B cell (primary cell): ENCODE measurements around the gene ADCY1. TPM values are rescaled to one million over a fixed set of nuclear protein-coding genes. Genes with fewer than 3 reads are reported as not detected.

Source experiments
- ATAC-seq: fragments of 200-7000 bp; cut with Tn5 transposase; one replicate; pipeline ENCODE4 v1.10.0; 2021; ENCODE audit warnings: low read depth, mild to moderate bottlenecking, moderate number of reproducible peaks, moderate library complexity
- CTCF ChIA-PET: fragments of 350-600 bp; sonication (Branson Sonifier 250); formaldehyde crosslinking; loops from one replicate; lab custom pipeline; 2021; ENCODE audit warnings: antibody characterized with exemption, inconsistent platforms; lab: Charles Lee
- POLR2A ChIA-PET: fragments of 350-600 bp; sonication (Branson Sonifier 250); formaldehyde crosslinking; loops from one replicate; lab custom pipeline; 2021; ENCODE audit warnings: antibody characterized with exemption; lab: Charles Lee
- DNase-seq: peaks from one replicate; pipeline ENCODE4 v3.0.0; 2013
- H2AFZ ChIP-seq: 2 replicates; pipeline ENCODE4 v1.6.1; 2012; ENCODE audit warnings: mild to moderate bottlenecking, low read depth, low read length; ENCODE audit not compliant: insufficient read depth, poor library complexity, severe bottlenecking
- H3K27ac ChIP-seq, 2 donors: 1 replicate in 1 of 2; 2 replicates in 1 of 2; pipeline ENCODE4 v1.5.1; 2012 to 2013; ENCODE audit warnings: low read length in 2 of 2, mild to moderate bottlenecking in 2 of 2, moderate library complexity in 1 of 2
- H3K27me3 ChIP-seq, 4 experiments: fragments of 200-600 bp in 1 of 4; sonication (generic) in 1 of 4; replicated peaks in 1 of 4; 1 replicate in 2 of 4; 2 replicates in 2 of 4; pipeline versions ENCODE4 v1.6.1 to v1.7.0; 2013 to 2016; ENCODE audit warnings: low read length in 3 of 4, mild to moderate bottlenecking in 2 of 4, mixed read lengths in 1 of 4, moderate library complexity in 1 of 4; ENCODE audit not compliant: insufficient read depth in 4 of 4, control insufficient read depth in 3 of 4; ENCODE audit errors: control extremely low read depth in 1 of 4
- H3K36me3 ChIP-seq, 2 experiments: replicated peaks in 1 of 2; 1 replicate in 1 of 2; 2 replicates in 1 of 2; pipeline versions ENCODE4 v1.6.1 to v1.7.1; 2013; ENCODE audit warnings: low read length in 1 of 2; ENCODE audit not compliant: insufficient read depth in 2 of 2, control insufficient read depth in 1 of 2; ENCODE audit errors: control extremely low read depth in 1 of 2, extremely low read depth in 1 of 2
- H3K4me1 ChIP-seq, 2 donors: fragments of 200-600 bp in 1 of 2; sonication (generic) in 1 of 2; 1 replicate in 1 of 2; 2 replicates in 1 of 2; pipeline versions ENCODE4 v1.5.1 to v1.6.1; 2013 to 2017; ENCODE audit warnings: low read length in 2 of 2; ENCODE audit not compliant: control insufficient read depth in 2 of 2, insufficient read depth in 2 of 2
- H3K4me2 ChIP-seq: replicated peaks from 2 replicates; pipeline ENCODE3; 2012; ENCODE audit warnings: mild to moderate bottlenecking, low read depth, low read length; ENCODE audit not compliant: poor library complexity, severe bottlenecking
- H3K4me3 ChIP-seq, 5 experiments: fragments of 200-600 bp in 1 of 5; sonication (generic) in 1 of 5; 1 replicate in 3 of 5; 2 replicates in 2 of 5; pipeline versions ENCODE4 v1.5.1 to v1.7.0; 2011 to 2016; ENCODE audit warnings: low read length in 4 of 5, mild to moderate bottlenecking in 4 of 5, low read depth in 2 of 5, control low read depth in 1 of 5, moderate library complexity in 1 of 5; ENCODE audit not compliant: insufficient read depth in 1 of 5; ENCODE audit errors: control extremely low read depth in 1 of 5, extremely low read depth in 1 of 5
- H3K79me2 ChIP-seq: fragments of 200-600 bp; sonication (generic); one replicate; pipeline ENCODE4 v1.6.0; 2016; ENCODE audit warnings: low read length; ENCODE audit not compliant: control insufficient read depth, insufficient read depth
- H3K9ac ChIP-seq: fragments of 200-600 bp; sonication (generic); 2 replicates; pipeline ENCODE4 v1.6.1; 2017; ENCODE audit warnings: mild to moderate bottlenecking, low read length, moderate library complexity
- H3K9me3 ChIP-seq, 3 donors: one replicate each; pipeline versions ENCODE4 v1.6.1 to v1.7.1; 2013; ENCODE audit warnings: low read length in 2 of 3; ENCODE audit not compliant: control insufficient read depth in 2 of 3, insufficient read depth in 1 of 3; ENCODE audit errors: control extremely low read depth in 1 of 3
- H4K20me1 ChIP-seq: 2 replicates; pipeline ENCODE4 v1.6.0; 2012; ENCODE audit warnings: mild to moderate bottlenecking, low read length; ENCODE audit not compliant: insufficient read depth, control insufficient read depth, poor library complexity, severe bottlenecking
- H3K27ac Mint-ChIP-seq: one replicate; pipeline ENCODE4 v1.8.0; 2021; ENCODE audit warnings: mixed read lengths
- H3K27me3 Mint-ChIP-seq: one replicate; pipeline ENCODE4 v1.8.0; 2021; ENCODE audit warnings: mixed read lengths
- H3K4me1 Mint-ChIP-seq: one replicate; pipeline ENCODE4 v1.8.0; 2021; ENCODE audit warnings: mixed read lengths
- H3K4me3 Mint-ChIP-seq: one replicate; pipeline ENCODE4 v1.8.0; 2021; ENCODE audit warnings: mixed read lengths
- H3K9me3 Mint-ChIP-seq: one replicate; pipeline ENCODE4 v1.8.0; 2022; ENCODE audit warnings: mixed read lengths; ENCODE audit not compliant: insufficient read depth
- EZH2 ChIP-seq: IDR thresholded peaks from 2 replicates; pipeline ENCODE4 v1.6.1; 2012; ENCODE audit warnings: borderline replicate concordance, low read depth, mild to moderate bottlenecking, moderate library complexity, low read length; ENCODE audit not compliant: insufficient read depth, poor library complexity, severe bottlenecking
- WGBS: methylation state at CpG from one replicate; pipeline ENCODE4 v1.1.5; 2013; ENCODE audit warnings: missing lambda C conversion rate; ENCODE audit not compliant: insufficient coverage; 5-methylcytosine and 5-hydroxymethylcytosine counted together
- intact Hi-C: fragments of 100-400 bp; cut with micrococcal nuclease; formaldehyde crosslinking; loops from one replicate; pipeline ENCODE4 v1.10.0; 2022
- polyA plus RNA-seq: library from polyadenylated mRNA; depleted of rRNA; stranded (reverse); fragments of >200 nt; gene quantifications from 2 replicates; pipeline ENCODE4 v1.2.3, GENCODE V29; 2012
- total RNA-seq, 2 donors: library from RNA; stranded (reverse); fragments of 120-200 nt in 1 of 2; gene quantifications; 1 replicate in 1 of 2; 2 replicates in 1 of 2; pipeline versions ENCODE4 v1.2.3 to v1.2.4, GENCODE V29; 2013 to 2022
- TF ChIP-seq, protein P1 (sequence below): fragments of 200-600 bp; IDR thresholded peaks from one replicate; pipeline ENCODE4 v1.8.0; 2022; ENCODE audit warnings: antibody characterized with exemption, mild to moderate bottlenecking

The ADCY1 gene
- total and polyA plus RNA-seq, 2 donors (not counting 1 experiment from before 2014, with no cell fraction given) = 0.05 to 0.12 TPM

DNA sequence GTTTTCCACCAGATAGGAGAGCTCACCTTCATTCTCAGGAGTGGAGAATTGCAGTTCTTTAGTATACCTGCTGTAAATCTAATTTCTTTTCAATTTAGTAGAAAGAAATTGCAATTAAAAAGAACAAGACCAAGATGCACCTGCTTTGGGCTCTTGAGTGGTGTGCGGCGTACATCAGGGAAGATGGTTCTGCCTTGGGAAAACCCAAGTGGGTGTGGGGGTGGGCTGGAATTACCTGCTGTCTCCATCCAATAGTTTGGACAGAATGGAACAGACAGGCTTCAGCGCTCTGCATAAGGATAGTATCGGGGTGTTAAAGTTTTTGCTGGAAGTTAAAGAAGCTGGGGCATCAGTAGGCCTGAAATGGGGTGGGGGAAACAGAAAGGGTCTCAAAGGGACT lies 7.2 kb upstream of the ADCY1 start:
- DNase-seq (no peak), ATAC-seq (no peak)
- Mint-ChIP-seq H3K27ac (no peak overlapping the region), H3K27me3 (peaks cover 24% of the 10 kb centered on the region), H3K9me3 (no peaks in the 10 kb centered on the region), H3K4me3 (no peak overlapping the region), H3K4me1 (no peaks in the 10 kb centered on the region)
- no peaks in the 10 kb centered on the region for H3K36me3 ChIP-seq
- H3K27ac ChIP-seq = no peak overlapping the region
- H3K4me1 ChIP-seq = no peaks in the 10 kb centered on the region
- H3K9ac ChIP-seq = no peak overlapping the region
- H2AFZ ChIP-seq = no peak overlapping the region
- no peaks in the 10 kb centered on the region for H3K79me2 ChIP-seq
- H3K9me3 ChIP-seq = peaks cover 0 to 10% (median 0%) of the 10 kb centered on the region in 3 donors
- no peak overlapping the region for H3K4me2 ChIP-seq
- intact Hi-C loops = no loop called here
- ChIA-PET CTCF (no interaction called here), POLR2A (no interaction called here)
- H4K20me1 ChIP-seq = no peaks in the 10 kb centered on the region
- H3K4me3 ChIP-seq = no peak overlapping the region
- TF ChIP-seq, protein P1, sequence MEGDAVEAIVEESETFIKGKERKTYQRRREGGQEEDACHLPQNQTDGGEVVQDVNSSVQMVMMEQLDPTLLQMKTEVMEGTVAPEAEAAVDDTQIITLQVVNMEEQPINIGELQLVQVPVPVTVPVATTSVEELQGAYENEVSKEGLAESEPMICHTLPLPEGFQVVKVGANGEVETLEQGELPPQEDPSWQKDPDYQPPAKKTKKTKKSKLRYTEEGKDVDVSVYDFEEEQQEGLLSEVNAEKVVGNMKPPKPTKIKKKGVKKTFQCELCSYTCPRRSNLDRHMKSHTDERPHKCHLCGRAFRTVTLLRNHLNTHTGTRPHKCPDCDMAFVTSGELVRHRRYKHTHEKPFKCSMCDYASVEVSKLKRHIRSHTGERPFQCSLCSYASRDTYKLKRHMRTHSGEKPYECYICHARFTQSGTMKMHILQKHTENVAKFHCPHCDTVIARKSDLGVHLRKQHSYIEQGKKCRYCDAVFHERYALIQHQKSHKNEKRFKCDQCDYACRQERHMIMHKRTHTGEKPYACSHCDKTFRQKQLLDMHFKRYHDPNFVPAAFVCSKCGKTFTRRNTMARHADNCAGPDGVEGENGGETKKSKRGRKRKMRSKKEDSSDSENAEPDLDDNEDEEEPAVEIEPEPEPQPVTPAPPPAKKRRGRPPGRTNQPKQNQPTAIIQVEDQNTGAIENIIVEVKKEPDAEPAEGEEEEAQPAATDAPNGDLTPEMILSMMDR = no peak
- no peak for TF ChIP-seq EZH2
- 95% methylated on average over 4 of the region's 4 CpGs for WGBS
- peaks cover 0 to 7% (median 0%) of the 10 kb centered on the region in 4 experiments for H3K27me3 ChIP-seq

DNA sequence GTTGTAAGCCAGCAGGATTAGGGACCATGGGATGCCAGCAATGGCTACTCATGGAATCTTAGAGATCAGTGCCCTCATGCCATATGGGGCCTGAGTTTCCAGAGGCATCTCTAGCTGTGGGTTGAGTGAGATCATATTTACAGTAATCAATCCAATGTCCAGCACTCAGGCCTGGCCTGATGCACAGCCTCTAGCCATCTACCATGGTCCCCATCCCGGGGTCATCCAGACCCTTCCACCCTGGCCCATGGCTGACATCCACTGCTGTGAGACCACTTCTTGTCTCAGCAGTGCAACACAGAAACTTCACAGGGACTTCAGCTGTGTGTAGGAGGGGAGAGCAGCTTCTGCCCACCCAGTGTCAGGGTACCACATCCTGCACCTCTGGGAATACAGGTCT lies 6.5 kb upstream of the ADCY1 start:
- intact Hi-C loops = no loop called here
- CTCF ChIA-PET = no interaction called here
- H3K79me2 ChIP-seq = no peaks in the 10 kb centered on the region

More for the DNA sequence above, 6.5 kb upstream of the ADCY1 start:
- Mint-ChIP-seq H3K9me3 (no peaks in the 10 kb centered on the region), H3K4me3 (no peak overlapping the region), H3K27me3 (peaks cover 31% of the 10 kb centered on the region), H3K27ac (no peak overlapping the region), H3K4me1 (peaks cover 1% of the 10 kb centered on the region)
- Histone ChIP-seq H3K4me3 (no peak overlapping the region), H2AFZ (no peak overlapping the region), H3K9me3 (peaks cover 0 to 10% (median 0%) of the 10 kb centered on the region in 3 donors), H3K4me1 (no peaks in the 10 kb centered on the region), H3K27ac (no peak overlapping the region), H4K20me1 (no peaks in the 10 kb centered on the region), H3K36me3 (no peaks in the 10 kb centered on the region), H3K9ac (no peak overlapping the region), H3K4me2 (no peak overlapping the region), H3K27me3 (peaks cover 0 to 7% (median 2%) of the 10 kb centered on the region in 4 experiments)
- ATAC-seq = no peak
- TF ChIP-seq EZH2 = no peak
- TF ChIP-seq, protein P1 = no peak
- POLR2A ChIA-PET = no interaction called here
- DNase-seq = no peak
- WGBS = no CpG with 5 or more reads among the region's 1 CpG
